HG03103 (cell line): ENCODE data around the gene CCSER1.

Experiments used
- ATAC-seq: cut with Tn5 transposase; IDR thresholded peaks from one replicate; pipeline ENCODE4 v1.9.1; 2021; ENCODE audit warnings: low read depth; ENCODE audit not compliant: unreplicated experiment

CCSER1 gene

DNA sequence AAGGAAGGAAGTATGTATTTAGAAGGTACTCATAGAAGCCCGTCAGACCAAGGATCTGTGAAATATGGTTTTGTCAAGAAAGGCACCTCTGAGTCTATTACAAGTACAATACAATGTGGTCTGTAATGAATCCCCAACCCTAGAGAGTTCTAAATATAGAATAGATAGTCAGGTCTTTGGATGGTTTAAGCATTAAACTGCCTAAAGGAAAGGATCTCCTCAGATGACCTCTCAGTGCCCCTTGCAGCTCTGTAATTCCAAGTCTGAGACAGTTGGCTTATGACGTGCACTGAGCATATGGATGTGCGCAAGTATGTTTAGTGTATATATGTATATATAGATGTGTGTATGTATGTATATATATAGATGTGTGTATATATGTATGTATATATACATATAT, 62.0 kb downstream of the CCSER1 start:
- no peak for ATAC-seq

GRCh38 chr4:90189946-90190345, 62.8 kb downstream of the CCSER1 start:
- ATAC-seq: no peak

GRCh38 chr4:90190525-90190924, 63.3 kb downstream of the CCSER1 start:
- no peak for ATAC-seq

DNA sequence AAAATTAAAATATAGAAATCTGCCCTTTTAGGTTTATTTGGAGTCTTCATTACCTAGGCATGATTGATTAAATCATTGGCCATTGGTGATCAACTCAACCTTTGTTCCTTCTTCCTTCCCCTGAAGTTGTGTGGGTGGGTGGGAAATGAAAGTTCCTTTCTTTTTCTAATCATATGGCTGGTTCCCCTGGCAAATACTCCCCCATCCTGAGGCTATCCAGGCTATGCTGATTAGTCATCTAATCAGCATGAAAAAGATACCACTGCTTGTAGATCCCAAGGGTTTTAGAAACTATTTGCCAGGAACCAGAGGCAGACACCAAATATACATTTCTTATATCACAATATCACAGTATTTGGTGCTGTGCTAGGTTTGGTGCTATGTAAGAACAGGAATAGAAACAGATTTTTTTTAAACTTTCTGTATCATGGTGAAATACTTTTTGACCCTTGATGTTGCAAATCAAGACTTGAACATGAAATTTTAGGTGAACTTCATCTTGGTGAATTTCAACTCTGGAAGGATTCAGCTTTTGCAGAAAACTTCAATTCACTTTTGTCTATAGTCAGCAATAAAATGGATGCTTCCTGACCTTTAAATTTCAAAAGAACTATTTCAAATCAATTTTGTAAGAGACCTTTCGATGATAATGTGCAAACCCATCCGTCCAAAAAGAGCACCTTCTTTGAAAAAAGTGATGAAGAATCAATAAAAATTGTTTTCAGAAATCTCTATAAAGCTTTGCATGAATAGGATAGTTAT, 71.1 kb downstream of the CCSER1 start:
- no peak for ATAC-seq

GRCh38 chr4:90207887-90208454, 80.8 kb downstream of the CCSER1 start:
- no peak for ATAC-seq

GRCh38 chr4:90209922-90210321, 82.7 kb downstream of the CCSER1 start:
- ATAC-seq: no peak

GRCh38 chr4:90211174-90211573, 84.0 kb downstream of the CCSER1 start:
- no peak for ATAC-seq

- ATAC-seq: peak; percentile 66
These were observed 88.1 kb downstream of the CCSER1 start for GRCh38 chr4:90215286-90215685.

DNA sequence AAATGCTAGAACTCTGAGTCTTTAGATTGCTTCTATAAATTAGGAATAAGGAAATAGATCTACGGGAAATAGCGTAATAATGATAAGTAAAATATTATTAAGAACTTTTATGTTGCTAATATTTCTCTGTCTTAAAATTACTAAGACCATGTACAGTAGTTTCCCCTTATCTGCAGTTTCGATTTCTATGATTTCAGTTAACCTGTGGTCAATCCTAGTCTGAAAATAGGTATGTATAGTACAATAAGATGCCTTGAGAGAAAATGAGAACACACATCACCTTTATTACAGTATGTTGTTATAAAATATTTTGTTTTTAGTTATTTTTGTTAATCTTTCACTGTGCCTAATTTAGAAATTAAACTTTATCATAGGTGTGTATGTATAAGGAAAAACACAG, 92.6 kb downstream of the CCSER1 start:
- no peak for ATAC-seq

DNA sequence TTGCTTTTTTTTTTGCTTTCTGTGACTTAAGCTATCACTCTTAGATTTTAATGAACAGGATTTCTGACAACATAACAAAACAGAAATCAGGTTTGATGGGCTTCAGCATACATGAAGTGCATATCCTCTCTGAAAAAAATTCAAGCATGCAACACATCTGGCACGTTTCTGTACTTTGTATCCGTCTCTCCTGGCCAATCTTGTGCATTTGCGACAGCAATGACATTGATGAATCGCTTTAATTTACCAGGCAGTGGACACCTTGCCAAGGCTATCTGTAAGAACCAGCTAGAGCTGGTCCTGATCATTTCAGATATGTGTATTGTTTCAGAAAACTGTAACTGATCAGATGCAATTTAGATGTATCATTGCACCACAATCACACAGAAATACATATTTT, 93.3 kb downstream of the CCSER1 start:
- ATAC-seq: no peak

DNA sequence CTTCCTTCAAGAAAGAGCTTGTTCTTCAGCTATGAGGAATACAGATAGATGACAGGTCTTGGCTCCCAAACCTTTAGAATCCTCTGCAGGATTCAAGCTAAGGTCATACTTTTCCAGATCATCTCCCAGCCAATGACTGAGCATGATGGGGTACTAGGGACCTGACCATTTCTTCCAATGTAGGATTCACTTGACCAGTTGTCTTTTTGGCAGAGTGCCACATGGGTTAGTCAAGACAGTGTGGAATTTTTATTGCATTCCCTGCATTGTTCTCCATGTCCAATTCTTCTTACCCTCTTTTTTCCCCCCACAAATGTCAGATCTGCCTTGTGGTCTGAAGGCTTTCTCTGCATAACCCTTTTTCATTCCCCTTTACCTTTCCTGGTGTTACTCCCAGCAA, 99.5 kb downstream of the CCSER1 start:
- no peak for ATAC-seq

- no peak for ATAC-seq
These were observed 100.0 kb downstream of the CCSER1 start for GRCh38 chr4:90227177-90227576.

GRCh38 chr4:90234916-90235547, 107.8 kb downstream of the CCSER1 start:
- ATAC-seq: no peak

GRCh38 chr4:90237751-90238530, 110.7 kb downstream of the CCSER1 start:
- ATAC-seq: no peak

DNA sequence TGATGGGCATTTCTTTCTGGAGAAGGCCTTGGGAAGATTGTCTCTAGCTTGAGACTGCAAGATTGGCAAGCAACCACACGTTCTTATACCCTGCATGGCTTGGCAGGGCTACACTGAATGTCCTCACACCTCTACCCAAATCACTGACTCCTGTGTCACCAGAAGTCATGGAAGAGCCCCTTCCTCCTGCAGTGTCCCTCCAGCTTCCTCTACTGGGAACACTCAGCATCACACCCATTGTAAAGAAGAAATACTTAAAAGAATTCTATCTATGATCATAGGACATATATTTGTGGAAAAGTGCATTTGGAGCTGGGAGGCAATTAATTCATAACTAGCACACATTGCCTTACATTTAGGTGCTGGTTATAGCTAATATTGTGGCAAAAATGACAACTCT, 113.1 kb downstream of the CCSER1 start:
- no peak for ATAC-seq

DNA sequence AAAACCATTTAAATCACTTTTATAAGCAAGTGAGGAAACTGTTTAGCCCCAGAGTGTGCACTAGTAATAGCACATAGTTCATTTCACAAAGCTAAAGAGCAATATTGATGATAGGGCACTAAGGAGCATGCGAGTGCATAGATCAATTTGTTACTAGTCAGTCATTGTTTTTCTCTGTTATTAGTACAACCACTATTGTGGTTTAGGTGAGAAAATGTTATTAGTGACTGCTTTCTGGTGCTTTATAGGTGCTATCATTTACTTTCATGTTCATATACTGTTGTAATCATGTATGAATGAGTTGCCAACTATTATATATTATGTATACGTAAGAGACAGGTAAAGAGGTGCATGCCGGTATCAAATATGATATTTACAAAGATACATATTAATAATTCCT, 113.8 kb downstream of the CCSER1 start:
- no peak for ATAC-seq

GRCh38 chr4:90245837-90246236, 118.6 kb downstream of the CCSER1 start:
- ATAC-seq: no peak

DNA sequence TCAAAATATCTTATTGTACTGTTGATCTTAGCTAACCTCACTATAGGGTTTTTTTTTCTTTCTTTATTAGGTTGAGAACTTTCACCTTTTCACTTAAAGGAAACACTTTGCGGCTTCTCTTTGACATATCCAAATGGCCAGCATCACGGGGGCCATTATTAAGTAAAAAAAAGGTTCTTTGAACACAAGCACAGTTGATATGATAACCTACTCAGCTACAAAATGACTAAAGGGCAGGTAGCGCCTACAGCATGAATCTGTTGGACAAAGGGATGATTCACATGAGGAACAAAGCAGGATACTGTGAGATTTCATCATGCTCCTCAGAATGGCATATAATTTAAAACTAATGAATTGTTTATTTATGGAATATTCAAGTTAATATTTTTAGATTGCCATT, 119.6 kb downstream of the CCSER1 start:
- ATAC-seq: no peak

- ATAC-seq: no peak
These were observed 127.2 kb downstream of the CCSER1 start for GRCh38 chr4:90254357-90254756.

DNA sequence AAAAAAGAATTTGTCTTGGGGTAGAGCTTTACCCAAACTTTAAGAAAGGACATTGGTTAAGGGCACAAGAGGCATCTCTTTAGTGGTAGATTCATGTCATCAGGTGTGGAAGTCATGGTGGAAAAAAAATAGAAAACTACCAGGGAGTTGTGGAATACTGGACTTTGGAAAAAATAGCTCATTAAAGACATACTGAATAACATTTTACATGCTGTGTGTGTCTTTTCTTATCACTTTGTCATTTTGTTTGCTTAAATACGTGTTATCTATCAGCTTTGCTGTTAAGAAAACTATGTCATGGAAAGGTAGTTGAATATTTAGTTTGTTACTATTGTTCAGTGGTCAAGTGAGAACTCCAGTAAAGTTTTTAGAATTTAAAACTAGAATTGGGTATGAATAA, 147.0 kb downstream of the CCSER1 start:
- no peak for ATAC-seq

- no peak for ATAC-seq
These were observed 153.8 kb downstream of the CCSER1 start for GRCh38 chr4:90280954-90281353.
